ENCODE data around the gene ALDOB.

Gene ALDOB

GRCh38 chr9:101418518-101419430 is 16.8 kb downstream of the ALDOB start:
- Histone ChIP-seq H3K36me3 (ENCODE audit: control insufficient read depth in 2 of 2, insufficient read depth in 1 of 2, low read length in 2 of 2) (no peaks in the 10 kb centered on the region), H3K9me3 (ENCODE audit: control insufficient read depth, insufficient read depth, low read depth, low read length) (no peaks in the 10 kb centered on the region), H3K4me1 (ENCODE audit: control insufficient read depth, insufficient read depth, low read length) (no peaks in the 10 kb centered on the region), H3K27ac (ENCODE audit: extremely low read depth, low read depth, low read length) (no peak overlapping the region), H3K4me3 (ENCODE audit: low read depth, low read length) (no peak overlapping the region)
- POLR2A ChIA-PET: no interaction called here
- no peak for TF ChIP-seq ZNF140 (tag by site-specific recombination; IDR thresholded peaks at IDR 0.05)
- TF ChIP-seq, protein P1, sequence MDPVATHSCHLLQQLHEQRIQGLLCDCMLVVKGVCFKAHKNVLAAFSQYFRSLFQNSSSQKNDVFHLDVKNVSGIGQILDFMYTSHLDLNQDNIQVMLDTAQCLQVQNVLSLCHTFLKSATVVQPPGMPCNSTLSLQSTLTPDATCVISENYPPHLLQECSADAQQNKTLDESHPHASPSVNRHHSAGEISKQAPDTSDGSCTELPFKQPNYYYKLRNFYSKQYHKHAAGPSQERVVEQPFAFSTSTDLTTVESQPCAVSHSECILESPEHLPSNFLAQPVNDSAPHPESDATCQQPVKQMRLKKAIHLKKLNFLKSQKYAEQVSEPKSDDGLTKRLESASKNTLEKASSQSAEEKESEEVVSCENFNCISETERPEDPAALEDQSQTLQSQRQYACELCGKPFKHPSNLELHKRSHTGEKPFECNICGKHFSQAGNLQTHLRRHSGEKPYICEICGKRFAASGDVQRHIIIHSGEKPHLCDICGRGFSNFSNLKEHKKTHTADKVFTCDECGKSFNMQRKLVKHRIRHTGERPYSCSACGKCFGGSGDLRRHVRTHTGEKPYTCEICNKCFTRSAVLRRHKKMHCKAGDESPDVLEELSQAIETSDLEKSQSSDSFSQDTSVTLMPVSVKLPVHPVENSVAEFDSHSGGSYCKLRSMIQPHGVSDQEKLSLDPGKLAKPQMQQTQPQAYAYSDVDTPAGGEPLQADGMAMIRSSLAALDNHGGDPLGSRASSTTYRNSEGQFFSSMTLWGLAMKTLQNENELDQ (tag by site-specific recombination; IDR thresholded peaks at IDR 0.05; ENCODE audit: low read depth): no peak
- no peak for TF ChIP-seq OVOL3 (tag by site-specific recombination; IDR thresholded peaks at IDR 0.05)
- no peak for TF ChIP-seq ZNF658 (tag by site-specific recombination; IDR thresholded peaks at IDR 0.05)
- TF ChIP-seq ZNF518A (tag by site-specific recombination; conservative IDR thresholded peaks at IDR 0.05; ENCODE audit: low read depth): no peak
- no peak for TF ChIP-seq ZNF624 (tag by site-specific recombination; IDR thresholded peaks at IDR 0.05)
- TF ChIP-seq GLIS2 (tag by site-specific recombination; IDR thresholded peaks at IDR 0.05): no peak
- no peak for TF ChIP-seq HOXA7 (CRISPR knock-in tag; IDR thresholded peaks at IDR 0.05; ENCODE audit: borderline replicate concordance)
- no peak for TF ChIP-seq PRDM2 (tag by site-specific recombination; IDR thresholded peaks at IDR 0.05; ENCODE audit: borderline replicate concordance)
- TF ChIP-seq HOXC10 (CRISPR knock-in tag; IDR thresholded peaks at IDR 0.05): no peak
- TF ChIP-seq SP2 (tag by site-specific recombination; IDR thresholded peaks at IDR 0.05): no peak
- CTCF ChIA-PET: interaction anchor here (0.6 to 0.7 kb wide), 4 partner anchors 29 to 1556 kb away, joined by 3 to 6 read pairs (median 4); no protein-coding TSS in a partner anchor

Data from HEK293 (cell line).